GM12864 (cell line): ENCODE data around the gene ASRGL1.

Experiments
- DNase-seq: peaks from one replicate; pipeline ENCODE4 v3.0.0-alpha.2; 2011; ENCODE audit warnings: low read depth
- H3K4me3 ChIP-seq: 2 replicates; pipeline ENCODE4 v1.5.1; 2011; ENCODE audit warnings: mild to moderate bottlenecking, low read depth, low read length, control low read depth
- TF ChIP-seq, protein P1 (sequence below): IDR thresholded peaks from 2 replicates; pipeline ENCODE4 v1.5.1; 2011; ENCODE audit warnings: low read depth, mild to moderate bottlenecking, moderate library complexity, low read length, control low read depth, inconsistent platforms; ENCODE audit errors: missing control alignments

ASRGL1 gene

GRCh38 chr11:62433904-62434276, 96.6 kb downstream of the ASRGL1 start:
- DNase-seq = no peak
- no peak overlapping the region for H3K4me3 ChIP-seq
- TF ChIP-seq, protein P1, sequence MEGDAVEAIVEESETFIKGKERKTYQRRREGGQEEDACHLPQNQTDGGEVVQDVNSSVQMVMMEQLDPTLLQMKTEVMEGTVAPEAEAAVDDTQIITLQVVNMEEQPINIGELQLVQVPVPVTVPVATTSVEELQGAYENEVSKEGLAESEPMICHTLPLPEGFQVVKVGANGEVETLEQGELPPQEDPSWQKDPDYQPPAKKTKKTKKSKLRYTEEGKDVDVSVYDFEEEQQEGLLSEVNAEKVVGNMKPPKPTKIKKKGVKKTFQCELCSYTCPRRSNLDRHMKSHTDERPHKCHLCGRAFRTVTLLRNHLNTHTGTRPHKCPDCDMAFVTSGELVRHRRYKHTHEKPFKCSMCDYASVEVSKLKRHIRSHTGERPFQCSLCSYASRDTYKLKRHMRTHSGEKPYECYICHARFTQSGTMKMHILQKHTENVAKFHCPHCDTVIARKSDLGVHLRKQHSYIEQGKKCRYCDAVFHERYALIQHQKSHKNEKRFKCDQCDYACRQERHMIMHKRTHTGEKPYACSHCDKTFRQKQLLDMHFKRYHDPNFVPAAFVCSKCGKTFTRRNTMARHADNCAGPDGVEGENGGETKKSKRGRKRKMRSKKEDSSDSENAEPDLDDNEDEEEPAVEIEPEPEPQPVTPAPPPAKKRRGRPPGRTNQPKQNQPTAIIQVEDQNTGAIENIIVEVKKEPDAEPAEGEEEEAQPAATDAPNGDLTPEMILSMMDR = no peak

DNA sequence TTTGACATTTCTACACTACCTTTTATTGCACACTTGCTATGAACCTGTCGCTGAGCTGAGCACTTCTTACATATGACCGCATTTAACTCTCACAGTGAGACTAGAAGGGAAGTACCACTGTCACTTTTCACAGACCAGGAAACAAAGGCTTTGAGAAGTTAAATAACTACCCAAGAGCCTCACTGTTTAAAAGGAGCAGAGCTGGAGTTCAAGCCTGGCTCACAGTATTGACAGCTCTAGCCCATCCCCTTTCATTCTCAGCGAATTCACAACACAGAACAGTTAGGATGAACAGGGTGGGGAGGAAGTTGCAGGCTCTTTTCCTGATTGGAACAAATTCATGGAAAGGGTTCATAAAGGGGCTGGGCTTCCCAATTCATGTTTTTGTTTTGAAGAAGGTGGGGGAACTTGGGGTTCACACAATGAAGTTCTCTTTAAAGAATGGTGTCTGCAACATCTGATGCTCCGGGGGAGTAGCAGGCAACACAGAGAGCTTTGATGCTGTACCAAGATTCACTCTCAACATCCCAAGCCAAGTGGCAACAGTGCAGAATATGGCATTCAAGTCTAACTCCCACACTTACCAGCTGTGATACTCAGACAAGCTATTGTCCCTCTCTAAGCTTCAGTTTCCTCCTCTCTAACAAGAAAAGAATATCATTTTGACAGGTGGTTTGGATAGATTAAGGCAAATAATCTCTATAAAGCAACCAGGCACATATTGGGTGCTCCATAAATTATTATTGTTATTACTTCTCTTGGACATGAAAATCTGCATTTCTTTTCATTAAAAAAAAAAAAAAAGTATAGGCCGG, 98.8 kb downstream of the ASRGL1 start:
- TF ChIP-seq, protein P1 = no peak
- H3K4me3 ChIP-seq = no peak overlapping the region
- no peak for DNase-seq

- TF ChIP-seq, protein P1 = no peak
- no peak for DNase-seq
- H3K4me3 ChIP-seq = no peak overlapping the region
Observed at GRCh38 chr11:62437616-62438015, 100.4 kb downstream of the ASRGL1 start.

- no peak overlapping the region for H3K4me3 ChIP-seq
- DNase-seq = no peak
- TF ChIP-seq, protein P1 = no peak
Observed at GRCh38 chr11:62438641-62439040, 101.4 kb downstream of the ASRGL1 start.

DNA sequence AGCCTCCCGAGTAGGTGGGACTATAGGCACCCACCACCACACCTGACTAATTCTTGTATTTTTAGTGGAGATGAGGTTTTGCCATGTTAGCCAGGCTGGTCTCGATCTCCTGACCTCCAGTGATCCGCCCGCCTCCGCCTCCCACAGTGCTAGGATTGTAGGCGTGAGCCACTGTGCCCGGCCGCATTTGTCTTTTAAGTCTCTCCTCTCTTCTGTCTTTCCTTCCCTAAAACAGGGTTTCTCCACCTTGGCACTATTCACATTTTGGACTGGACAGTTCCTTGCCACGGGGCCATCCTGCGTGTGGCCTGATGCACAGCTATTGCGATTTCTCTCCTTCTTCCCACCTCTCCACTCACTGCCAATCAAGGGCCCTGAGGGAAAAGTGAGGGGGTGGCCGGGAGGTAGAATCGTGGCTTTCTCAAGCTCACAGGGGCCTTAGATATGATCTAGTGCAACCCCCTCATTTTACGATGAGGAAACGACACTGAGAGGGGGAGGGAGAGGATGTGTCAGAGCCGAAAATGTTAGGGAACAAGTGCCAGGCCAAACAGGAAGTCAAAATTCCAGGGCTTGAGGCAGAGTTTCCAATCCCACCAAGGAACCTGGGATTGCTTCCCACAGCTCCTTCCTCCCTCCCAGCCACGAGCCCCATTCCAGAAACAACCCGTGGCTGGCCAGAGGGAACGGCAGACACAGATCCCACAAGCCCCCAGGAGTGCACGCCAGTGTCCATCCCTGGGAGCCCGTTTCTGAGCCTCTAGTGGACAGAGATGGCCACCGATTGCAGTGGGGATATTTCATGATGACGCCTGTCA, 102.7 kb downstream of the ASRGL1 start:
- DNase-seq = no peak
- TF ChIP-seq, protein P1 = no peak
- H3K4me3 ChIP-seq = no peak overlapping the region
